Smooth muscle cell (in vitro differentiated cells): ENCODE results near the gene MCTP1. TPM values are rescaled to one million over a fixed set of nuclear protein-coding genes. Genes with fewer than 3 reads are reported as not detected.

ENCODE experiments used
- DNase-seq: peaks from one replicate; lab custom pipeline; 2025; ENCODE audit not compliant: unreplicated experiment; lab: John Stamatoyannopoulos, UW
- H2AFZ ChIP-seq: fragments of 200-600 bp; sonication (generic); 2 replicates; pipeline ENCODE4 v1.6.0; 2016; ENCODE audit warnings: antibody characterized with exemption, low read depth, mild to moderate bottlenecking
- H3F3A ChIP-seq: fragments of 200-600 bp; sonication (generic); 2 replicates; pipeline ENCODE4 v1.6.0; 2017; ENCODE audit warnings: antibody characterized with exemption, low read depth
- H3K27ac ChIP-seq: fragments of 200-600 bp; sonication (generic); 2 replicates; pipeline ENCODE4 v1.5.1; 2016; ENCODE audit warnings: low read depth, mild to moderate bottlenecking
- H3K27me3 ChIP-seq: fragments of 200-600 bp; sonication (generic); 2 replicates; pipeline ENCODE4 v1.6.1; 2016; ENCODE audit warnings: low read depth, mild to moderate bottlenecking
- H3K36me3 ChIP-seq: fragments of 200-600 bp; sonication (generic); 2 replicates; pipeline ENCODE4 v1.5.1; 2016; ENCODE audit warnings: low read depth
- H3K4me1 ChIP-seq: fragments of 200-600 bp; sonication (generic); 2 replicates; pipeline ENCODE4 v1.5.1; 2016; ENCODE audit warnings: low read depth
- H3K4me2 ChIP-seq: fragments of 200-600 bp; sonication (generic); 2 replicates; pipeline ENCODE4 v1.6.0; 2016; ENCODE audit warnings: mild to moderate bottlenecking
- H3K4me3 ChIP-seq: fragments of 200-600 bp; sonication (generic); 2 replicates; pipeline ENCODE4 v1.5.1; 2016; ENCODE audit warnings: mild to moderate bottlenecking
- H3K79me2 ChIP-seq: fragments of 200-600 bp; sonication (generic); 2 replicates; pipeline ENCODE4 v1.6.0; 2016; ENCODE audit warnings: low read depth, mild to moderate bottlenecking
- H3K9ac ChIP-seq: fragments of 200-600 bp; sonication (generic); 2 replicates; pipeline ENCODE4 v1.6.0; 2016; ENCODE audit warnings: low read depth
- H3K9me3 ChIP-seq: fragments of 200-600 bp; sonication (generic); replicated peaks from 2 replicates; pipeline ENCODE4 v1.5.1; 2016; ENCODE audit warnings: low read depth
- H4K20me1 ChIP-seq: fragments of 200-600 bp; sonication (generic); 2 replicates; pipeline ENCODE4 v1.6.0; 2016; ENCODE audit warnings: low read depth
- CTCF ChIP-seq: fragments of 200-600 bp; sonication (generic); IDR thresholded peaks from 2 replicates; pipeline ENCODE4 v1.5.1; 2017; ENCODE audit warnings: borderline replicate concordance, mild to moderate bottlenecking, antibody characterized with exemption; ENCODE audit not compliant: insufficient read depth, poor library complexity, severe bottlenecking
- WGBS: methylation state at CpG from one replicate; pipeline ENCODE4 v1.1.7; 2016; ENCODE audit warnings: low lambda C conversion rate; 5-methylcytosine and 5-hydroxymethylcytosine counted together
- polyA plus RNA-seq: library from polyadenylated mRNA; unstranded; fragments of >200 nt; fragmentation: Nextera tagmentation; extraction: Ambion mirVana; gene quantifications from 2 replicates; pipeline ENCODE4 v1.2.1, GENCODE V29; 2016
- total RNA-seq: library from RNA; depleted of rRNA; stranded (reverse); fragments of >200 nt; gene quantifications from 2 replicates; pipeline ENCODE4 v1.2.3, GENCODE V29; 2014

The MCTP1 gene
- total and polyA plus RNA-seq, 2 experiments from 2014 or later: 1.1 to 4.8 TPM

GRCh38 chr5:94920570-94920969 is 364.3 kb downstream of the MCTP1 start:
- TF ChIP-seq CTCF: no peak
- Histone ChIP-seq H4K20me1 (no peaks in the 10 kb centered on the region), H3K9ac (no peak overlapping the region), H2AFZ (no peak overlapping the region), H3F3A (no peaks in the 10 kb centered on the region), H3K36me3 (no peaks in the 10 kb centered on the region), H3K27me3 (no peaks in the 10 kb centered on the region), H3K9me3 (no peaks in the 10 kb centered on the region), H3K4me1 (no peaks in the 10 kb centered on the region), H3K27ac (no peak overlapping the region), H3K4me2 (no peak overlapping the region), H3K79me2 (no peaks in the 10 kb centered on the region), H3K4me3 (no peak overlapping the region)
- DNase-seq: no peak
- WGBS: 89% methylated on average over 14 of the region's 14 CpGs

- no peak overlapping the region for H3K4me3 ChIP-seq
- 91% methylated on average over 2 of the region's 2 CpGs for WGBS
- no peak overlapping the region for H3K4me2 ChIP-seq
- no peak for DNase-seq
- no peaks in the 10 kb centered on the region for H3K4me1 ChIP-seq
- H3K27me3 ChIP-seq: peaks cover 7% of the 10 kb centered on the region
- H4K20me1 ChIP-seq: no peaks in the 10 kb centered on the region
- H3K9me3 ChIP-seq: no peaks in the 10 kb centered on the region
- no peak overlapping the region for H3K27ac ChIP-seq
- no peak overlapping the region for H3K9ac ChIP-seq
- no peak overlapping the region for H2AFZ ChIP-seq
- TF ChIP-seq CTCF: no peak
- no peaks in the 10 kb centered on the region for H3K36me3 ChIP-seq
- H3K79me2 ChIP-seq: no peaks in the 10 kb centered on the region
- no peaks in the 10 kb centered on the region for H3F3A ChIP-seq
Observed at GRCh38 chr5:94916619-94917018, 368.3 kb downstream of the MCTP1 start.

GRCh38 chr5:94911276-94911675 is 373.6 kb downstream of the MCTP1 start:
- H3F3A ChIP-seq: no peaks in the 10 kb centered on the region
- no peak overlapping the region for H3K4me2 ChIP-seq
- no peak overlapping the region for H3K9ac ChIP-seq
- no peak overlapping the region for H3K4me3 ChIP-seq
- no peaks in the 10 kb centered on the region for H3K36me3 ChIP-seq
- no peaks in the 10 kb centered on the region for H3K4me1 ChIP-seq
- WGBS: 91% methylated on average over 3 of the region's 3 CpGs
- no peaks in the 10 kb centered on the region for H3K9me3 ChIP-seq
- no peaks in the 10 kb centered on the region for H3K79me2 ChIP-seq
- H4K20me1 ChIP-seq: no peaks in the 10 kb centered on the region
- H3K27me3 ChIP-seq: peaks cover 7% of the 10 kb centered on the region
- no peak for TF ChIP-seq CTCF
- no peak overlapping the region for H2AFZ ChIP-seq
- no peak for DNase-seq
- no peak overlapping the region for H3K27ac ChIP-seq

GRCh38 chr5:94910721-94911120 is 374.2 kb downstream of the MCTP1 start:
- H3K4me1 ChIP-seq: no peaks in the 10 kb centered on the region

More at GRCh38 chr5:94910721-94911120, 374.2 kb downstream of the MCTP1 start:
- TF ChIP-seq CTCF: no peak
- Histone ChIP-seq H2AFZ (no peak overlapping the region), H3K27me3 (peaks cover 7% of the 10 kb centered on the region), H3K4me2 (no peak overlapping the region), H3K79me2 (no peaks in the 10 kb centered on the region), H3F3A (no peaks in the 10 kb centered on the region), H3K27ac (no peak overlapping the region), H4K20me1 (no peaks in the 10 kb centered on the region), H3K9me3 (no peaks in the 10 kb centered on the region), H3K9ac (no peak overlapping the region), H3K36me3 (no peaks in the 10 kb centered on the region), H3K4me3 (no peak overlapping the region)
- no peak for DNase-seq
